Adrenal gland (tissue), 5 donors: Measurements from ENCODE around the gene ORM2.

Source experiments
- CTCF ChIP-seq, 6 experiments: fragments of 450-650 bp in 4 of 6; fragments of 200-600 bp in 2 of 6; sonication (generic) in 1 of 6; IDR thresholded peaks; 1 replicate in 5 of 6; 2 replicates in 1 of 6; pipeline versions ENCODE4 v1.5.1 to v1.8.0; 2016 to 2021; ENCODE audit warnings: antibody characterized with exemption in 6 of 6, mild to moderate bottlenecking in 2 of 6, moderate library complexity in 1 of 6
- POLR2A ChIP-seq, 2 donors: fragments of 450-650 bp; IDR thresholded peaks; one replicate each; pipeline ENCODE4 v1.6.1; 2017; ENCODE audit warnings: antibody characterized with exemption in 2 of 2, mild to moderate bottlenecking in 2 of 2, moderate library complexity in 1 of 2
- donor health status: DM: no; HTN: no; CAD: no.

GRCh38 chr9:114281473-114282103 lies 48.1 kb upstream of the ORM2 start:
- TF ChIP-seq CTCF (IDR thresholded peaks at IDR 0.05): no peak
- TF ChIP-seq POLR2A (IDR thresholded peaks at IDR 0.05): no peak
